ENCODE results near the gene SIX2.

DNA sequence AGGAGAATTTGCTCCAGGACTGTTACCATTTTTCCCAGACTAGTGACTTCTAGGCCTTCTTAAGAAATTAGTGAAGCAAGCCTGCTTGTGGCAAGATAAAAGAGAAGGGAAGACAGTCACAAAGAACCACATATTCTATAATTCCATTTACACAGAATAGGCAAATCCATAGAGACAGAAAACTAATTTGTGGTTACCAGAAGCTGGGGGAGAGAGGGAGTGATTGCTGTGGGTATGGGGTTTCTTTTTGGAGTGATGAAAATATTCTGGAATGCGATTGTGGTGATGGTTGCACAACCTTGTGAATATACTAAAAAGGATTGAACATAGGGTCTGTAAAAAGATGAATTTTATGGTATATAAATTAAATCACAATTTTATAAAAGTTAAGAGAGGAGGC is 37.5 kb upstream of the SIX2 start:
- no peak for TF ChIP-seq USF1 (IDR thresholded peaks at IDR 0.05)
- no peak for TF ChIP-seq EP300 (IDR thresholded peaks at IDR 0.05; ENCODE audit: borderline replicate concordance)
- TF ChIP-seq CEBPB (IDR thresholded peaks at IDR 0.05), result no peak
- no peak for TF ChIP-seq RAD21 (IDR thresholded peaks at IDR 0.05; ENCODE audit: low read depth)
- no peak for TF ChIP-seq EGR1 (IDR thresholded peaks at IDR 0.05)
- TF ChIP-seq YY1 (IDR thresholded peaks at IDR 0.05; ENCODE audit: low read depth), result no peak
- no peak for TF ChIP-seq ZBTB7A (IDR thresholded peaks at IDR 0.05; ENCODE audit: low read depth)
- TF ChIP-seq, protein P1, sequence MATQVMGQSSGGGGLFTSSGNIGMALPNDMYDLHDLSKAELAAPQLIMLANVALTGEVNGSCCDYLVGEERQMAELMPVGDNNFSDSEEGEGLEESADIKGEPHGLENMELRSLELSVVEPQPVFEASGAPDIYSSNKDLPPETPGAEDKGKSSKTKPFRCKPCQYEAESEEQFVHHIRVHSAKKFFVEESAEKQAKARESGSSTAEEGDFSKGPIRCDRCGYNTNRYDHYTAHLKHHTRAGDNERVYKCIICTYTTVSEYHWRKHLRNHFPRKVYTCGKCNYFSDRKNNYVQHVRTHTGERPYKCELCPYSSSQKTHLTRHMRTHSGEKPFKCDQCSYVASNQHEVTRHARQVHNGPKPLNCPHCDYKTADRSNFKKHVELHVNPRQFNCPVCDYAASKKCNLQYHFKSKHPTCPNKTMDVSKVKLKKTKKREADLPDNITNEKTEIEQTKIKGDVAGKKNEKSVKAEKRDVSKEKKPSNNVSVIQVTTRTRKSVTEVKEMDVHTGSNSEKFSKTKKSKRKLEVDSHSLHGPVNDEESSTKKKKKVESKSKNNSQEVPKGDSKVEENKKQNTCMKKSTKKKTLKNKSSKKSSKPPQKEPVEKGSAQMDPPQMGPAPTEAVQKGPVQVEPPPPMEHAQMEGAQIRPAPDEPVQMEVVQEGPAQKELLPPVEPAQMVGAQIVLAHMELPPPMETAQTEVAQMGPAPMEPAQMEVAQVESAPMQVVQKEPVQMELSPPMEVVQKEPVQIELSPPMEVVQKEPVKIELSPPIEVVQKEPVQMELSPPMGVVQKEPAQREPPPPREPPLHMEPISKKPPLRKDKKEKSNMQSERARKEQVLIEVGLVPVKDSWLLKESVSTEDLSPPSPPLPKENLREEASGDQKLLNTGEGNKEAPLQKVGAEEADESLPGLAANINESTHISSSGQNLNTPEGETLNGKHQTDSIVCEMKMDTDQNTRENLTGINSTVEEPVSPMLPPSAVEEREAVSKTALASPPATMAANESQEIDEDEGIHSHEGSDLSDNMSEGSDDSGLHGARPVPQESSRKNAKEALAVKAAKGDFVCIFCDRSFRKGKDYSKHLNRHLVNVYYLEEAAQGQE (IDR thresholded peaks at IDR 0.05; ENCODE audit: low read depth), result no peak
- TF ChIP-seq, protein P2, sequence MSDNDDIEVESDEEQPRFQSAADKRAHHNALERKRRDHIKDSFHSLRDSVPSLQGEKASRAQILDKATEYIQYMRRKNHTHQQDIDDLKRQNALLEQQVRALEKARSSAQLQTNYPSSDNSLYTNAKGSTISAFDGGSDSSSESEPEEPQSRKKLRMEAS (IDR thresholded peaks at IDR 0.05), result no peak
- no peak for TF ChIP-seq CREB1 (IDR thresholded peaks at IDR 0.05; ENCODE audit: low read depth)
- no peak for TF ChIP-seq TAF1 (IDR thresholded peaks at IDR 0.05; ENCODE audit: low read depth)
- no peak for TF ChIP-seq TCF12 (IDR thresholded peaks at IDR 0.05; ENCODE audit: low read depth)
- no peak for TF ChIP-seq TEAD4 (IDR thresholded peaks at IDR 0.05)
- TF ChIP-seq NFIC (IDR thresholded peaks at IDR 0.05), result no peak

All from Ishikawa (cell line).